DMS53 treated with DMSO at 0.1 percent for 48 hours (cell line): ENCODE results near the gene AFF3.
A peak's percentile ranks its signal among the peaks of the same experiment; 100 is the strongest.

ENCODE experiments used
- DNase-seq: peaks from one replicate; lab custom pipeline; 2025; ENCODE audit not compliant: unreplicated experiment; lab: John Stamatoyannopoulos, UW

AFF3 gene

GRCh38 chr2:99841749-99842148 lies 300.6 kb downstream of the AFF3 start:
- DNase-seq, result no peak

- no peak for DNase-seq
Measured at GRCh38 chr2:99840831-99841230, 301.6 kb downstream of the AFF3 start.

GRCh38 chr2:99836690-99837605 lies 305.4 kb downstream of the AFF3 start:
- DNase-seq, result no peak

- DNase-seq, result no peak
Measured at GRCh38 chr2:99834426-99834825, 308.0 kb downstream of the AFF3 start.

GRCh38 chr2:99833586-99834201 lies 308.7 kb downstream of the AFF3 start:
- no peak for DNase-seq

- DNase-seq, result no peak
Measured at GRCh38 chr2:99832926-99833325, 309.5 kb downstream of the AFF3 start.

GRCh38 chr2:99831772-99832171 lies 310.6 kb downstream of the AFF3 start:
- no peak for DNase-seq

- no peak for DNase-seq
Measured at GRCh38 chr2:99827296-99827999, 314.9 kb downstream of the AFF3 start.

GRCh38 chr2:99825630-99826029 lies 316.8 kb downstream of the AFF3 start:
- no peak for DNase-seq

- no peak for DNase-seq
Measured at GRCh38 chr2:99824758-99825157, 317.6 kb downstream of the AFF3 start.

- no peak for DNase-seq
Measured at GRCh38 chr2:99822474-99823207, 319.7 kb downstream of the AFF3 start.

GRCh38 chr2:99821984-99822383 lies 320.4 kb downstream of the AFF3 start:
- no peak for DNase-seq

- no peak for DNase-seq
Measured at GRCh38 chr2:99821572-99821971, 320.8 kb downstream of the AFF3 start.

- peak; percentile 27 for DNase-seq
Measured at GRCh38 chr2:99821039-99821438, 321.4 kb downstream of the AFF3 start.

- peak; percentile 91 for DNase-seq
Measured at GRCh38 chr2:99819766-99820165, 322.6 kb downstream of the AFF3 start.

- no peak for DNase-seq
Measured at GRCh38 chr2:99818842-99819241, 323.5 kb downstream of the AFF3 start.

GRCh38 chr2:99816908-99817307 lies 325.5 kb downstream of the AFF3 start:
- DNase-seq, result no peak

GRCh38 chr2:99812426-99812825 lies 330.0 kb downstream of the AFF3 start:
- no peak for DNase-seq

GRCh38 chr2:99811544-99811943 lies 330.8 kb downstream of the AFF3 start:
- DNase-seq, result no peak

- DNase-seq, result no peak
Measured at GRCh38 chr2:99810225-99810624, 332.2 kb downstream of the AFF3 start.

- no peak for DNase-seq
Measured at GRCh38 chr2:99809259-99809900, 333.0 kb downstream of the AFF3 start.
